Measurements from ENCODE around the gene MSX2.

Gene MSX2

GRCh38 chr5:174724484-174725260, at the start of gene MSX2:
MSX2 (plus strand) TSS chr5:174724582; CDS start chr5:174724660, 78 bp downstream.
- no peak for DNase-seq (ENCODE audit: low spot score)
- no peak for TF ChIP-seq CTCF (IDR thresholded peaks at IDR 0.05; ENCODE audit: extremely low read depth, missing control alignments)

GRCh38 chr5:174675110-174675509, 49.3 kb upstream of the MSX2 start:
- no peak for TF ChIP-seq CTCF (IDR thresholded peaks at IDR 0.05; ENCODE audit: extremely low read depth, missing control alignments)
- DNase-seq (ENCODE audit: low spot score) = no peak

GRCh38 chr5:174675916-174676315, 48.5 kb upstream of the MSX2 start:
- no peak for TF ChIP-seq CTCF (IDR thresholded peaks at IDR 0.05; ENCODE audit: extremely low read depth, missing control alignments)
- no peak for DNase-seq (ENCODE audit: low spot score)

- TF ChIP-seq CTCF (IDR thresholded peaks at IDR 0.05; ENCODE audit: extremely low read depth, missing control alignments) = no peak
- DNase-seq (ENCODE audit: low spot score) = no peak
These were observed 46.3 kb upstream of the MSX2 start for GRCh38 chr5:174678107-174678506.

- no peak for TF ChIP-seq CTCF (IDR thresholded peaks at IDR 0.05; ENCODE audit: extremely low read depth, missing control alignments)
These were observed 43.3 kb upstream of the MSX2 start for GRCh38 chr5:174680901-174681565.

GRCh38 chr5:174687503-174687902, 36.9 kb upstream of the MSX2 start:
- TF ChIP-seq CTCF (IDR thresholded peaks at IDR 0.05; ENCODE audit: extremely low read depth, missing control alignments) = no peak

More at GRCh38 chr5:174680901-174681565, 43.3 kb upstream of the MSX2 start:
- no peak for DNase-seq (ENCODE audit: low spot score)

More at GRCh38 chr5:174687503-174687902, 36.9 kb upstream of the MSX2 start:
- no peak for DNase-seq (ENCODE audit: low spot score)

Measured in GM20000 (cell line).